Fibroblast of pulmonary artery (primary cell): ENCODE results near the gene KCTD16.

ENCODE experiments used
- DNase-seq: peaks from one replicate; pipeline ENCODE4 v3.0.0-alpha.2; 2010; ENCODE audit warnings: low read depth
- H3K4me3 ChIP-seq: replicated peaks from 2 replicates; pipeline ENCODE4 v1.5.1; 2011; ENCODE audit warnings: low read depth, mild to moderate bottlenecking, control low read depth, low read length, moderate library complexity
- CTCF ChIP-seq: IDR thresholded peaks from 2 replicates; pipeline ENCODE4 v1.5.1; 2011; ENCODE audit warnings: mild to moderate bottlenecking, control low read depth, low read length, inconsistent platforms; ENCODE audit errors: missing control alignments

Gene KCTD16

GRCh38 chr5:144315994-144316634 is 145.4 kb downstream of the KCTD16 start:
- no peak for TF ChIP-seq CTCF
- no peak overlapping the region for H3K4me3 ChIP-seq
- no peak for DNase-seq

GRCh38 chr5:144318011-144318410 is 147.3 kb downstream of the KCTD16 start:
- no peak for DNase-seq
- no peak for TF ChIP-seq CTCF
- no peak overlapping the region for H3K4me3 ChIP-seq

GRCh38 chr5:144318460-144318859 is 147.8 kb downstream of the KCTD16 start:
- TF ChIP-seq CTCF: no peak
- no peak for DNase-seq
- H3K4me3 ChIP-seq: no peak overlapping the region

- no peak for TF ChIP-seq CTCF
- DNase-seq: no peak
- H3K4me3 ChIP-seq: no peak overlapping the region
These were observed 152.5 kb downstream of the KCTD16 start for GRCh38 chr5:144323181-144323580.

GRCh38 chr5:144325532-144325931 is 154.9 kb downstream of the KCTD16 start:
- no peak for TF ChIP-seq CTCF
- no peak overlapping the region for H3K4me3 ChIP-seq
- no peak for DNase-seq

- TF ChIP-seq CTCF: no peak
- H3K4me3 ChIP-seq: no peak overlapping the region
- no peak for DNase-seq
These were observed 157.8 kb downstream of the KCTD16 start for GRCh38 chr5:144328494-144328893.

GRCh38 chr5:144328980-144329379 is 158.3 kb downstream of the KCTD16 start:
- no peak for TF ChIP-seq CTCF
- DNase-seq: no peak
- H3K4me3 ChIP-seq: no peak overlapping the region
